Loucy (cell line): ENCODE results near the gene MAPK6.

ENCODE experiments used
- EZH2phosphoT487 ChIP-seq: fragments of 200-600 bp; IDR thresholded peaks from 2 replicates; pipeline ENCODE4 v1.6.1; 2018; ENCODE audit warnings: antibody characterized with exemption, mild to moderate bottlenecking, moderate library complexity, borderline replicate concordance
- TF ChIP-seq, protein P1 (sequence below): fragments of 200-600 bp; sonication (generic); conservative IDR thresholded peaks from 2 replicates; pipeline ENCODE4 v1.5.1; 2014; ENCODE audit warnings: mild to moderate bottlenecking, antibody characterized with exemption, low read length

DNA sequence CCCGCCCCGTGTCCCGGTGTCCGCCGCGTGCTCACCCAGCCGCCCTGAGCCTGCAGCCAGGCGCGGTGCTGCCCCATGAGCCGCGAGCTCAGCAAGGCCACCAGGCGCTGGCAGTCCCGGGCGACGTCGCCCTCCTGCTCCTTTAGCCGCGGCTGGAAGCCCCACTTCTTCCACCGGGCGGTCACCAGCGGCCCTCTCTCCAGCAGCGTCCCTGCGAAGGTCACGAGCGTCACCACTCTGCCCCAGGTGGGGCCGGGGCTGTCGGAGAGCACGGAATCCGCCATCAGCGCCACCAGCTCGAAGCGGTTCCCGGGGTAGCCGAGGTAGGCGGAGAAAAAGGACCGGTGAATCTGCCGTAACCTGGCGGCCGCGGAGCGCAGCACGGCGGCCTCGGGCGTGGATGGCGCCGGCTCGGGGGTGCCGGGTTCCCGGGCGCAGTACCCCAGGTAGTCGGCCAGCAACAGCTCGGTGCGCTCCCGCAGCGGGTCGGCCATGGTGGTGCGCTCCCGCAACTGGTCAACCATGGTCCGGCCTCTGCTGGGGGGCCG is 93.3 kb downstream of the MAPK6 start:
- TF ChIP-seq, protein P1, sequence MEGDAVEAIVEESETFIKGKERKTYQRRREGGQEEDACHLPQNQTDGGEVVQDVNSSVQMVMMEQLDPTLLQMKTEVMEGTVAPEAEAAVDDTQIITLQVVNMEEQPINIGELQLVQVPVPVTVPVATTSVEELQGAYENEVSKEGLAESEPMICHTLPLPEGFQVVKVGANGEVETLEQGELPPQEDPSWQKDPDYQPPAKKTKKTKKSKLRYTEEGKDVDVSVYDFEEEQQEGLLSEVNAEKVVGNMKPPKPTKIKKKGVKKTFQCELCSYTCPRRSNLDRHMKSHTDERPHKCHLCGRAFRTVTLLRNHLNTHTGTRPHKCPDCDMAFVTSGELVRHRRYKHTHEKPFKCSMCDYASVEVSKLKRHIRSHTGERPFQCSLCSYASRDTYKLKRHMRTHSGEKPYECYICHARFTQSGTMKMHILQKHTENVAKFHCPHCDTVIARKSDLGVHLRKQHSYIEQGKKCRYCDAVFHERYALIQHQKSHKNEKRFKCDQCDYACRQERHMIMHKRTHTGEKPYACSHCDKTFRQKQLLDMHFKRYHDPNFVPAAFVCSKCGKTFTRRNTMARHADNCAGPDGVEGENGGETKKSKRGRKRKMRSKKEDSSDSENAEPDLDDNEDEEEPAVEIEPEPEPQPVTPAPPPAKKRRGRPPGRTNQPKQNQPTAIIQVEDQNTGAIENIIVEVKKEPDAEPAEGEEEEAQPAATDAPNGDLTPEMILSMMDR = no peak
- no peak for TF ChIP-seq EZH2phosphoT487
